Lower leg skin (tissue), 3 donors: ENCODE measurements around the gene ASIC2.

Experiments
- POLR2A ChIP-seq, 2 donors: fragments of 450-650 bp; IDR thresholded peaks; one replicate each; pipeline ENCODE4 v1.6.1; 2016 to 2017; ENCODE audit warnings: antibody characterized with exemption in 2 of 2, mild to moderate bottlenecking in 1 of 2, moderate library complexity in 1 of 2
- TF ChIP-seq, protein P1 (sequence below), 3 donors: fragments of 450-650 bp; IDR thresholded peaks; one replicate each; pipeline ENCODE4 v1.5.1; 2016; ENCODE audit warnings: antibody characterized with exemption in 3 of 3, mild to moderate bottlenecking in 3 of 3, moderate library complexity in 2 of 3

DNA sequence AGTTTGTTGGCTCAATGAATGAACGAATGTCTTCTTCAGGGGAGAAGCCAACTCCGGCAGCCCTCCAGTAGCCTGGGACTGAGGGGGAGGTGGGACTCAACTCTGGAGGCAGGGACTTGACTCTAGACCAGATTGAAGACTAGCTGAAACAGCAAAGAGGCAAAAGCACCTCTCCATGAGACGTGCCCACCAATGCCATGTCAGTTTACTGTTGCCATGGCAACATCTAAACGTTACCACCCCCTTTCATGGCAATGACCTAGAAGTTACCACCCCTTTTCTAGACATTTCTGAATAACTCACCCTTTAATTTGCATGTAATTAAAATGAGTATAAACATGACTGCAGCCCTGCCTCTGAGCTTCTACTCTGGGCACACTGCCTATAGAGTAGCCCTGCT, 91.8 kb downstream of the ASIC2 start:
- TF ChIP-seq, protein P1, sequence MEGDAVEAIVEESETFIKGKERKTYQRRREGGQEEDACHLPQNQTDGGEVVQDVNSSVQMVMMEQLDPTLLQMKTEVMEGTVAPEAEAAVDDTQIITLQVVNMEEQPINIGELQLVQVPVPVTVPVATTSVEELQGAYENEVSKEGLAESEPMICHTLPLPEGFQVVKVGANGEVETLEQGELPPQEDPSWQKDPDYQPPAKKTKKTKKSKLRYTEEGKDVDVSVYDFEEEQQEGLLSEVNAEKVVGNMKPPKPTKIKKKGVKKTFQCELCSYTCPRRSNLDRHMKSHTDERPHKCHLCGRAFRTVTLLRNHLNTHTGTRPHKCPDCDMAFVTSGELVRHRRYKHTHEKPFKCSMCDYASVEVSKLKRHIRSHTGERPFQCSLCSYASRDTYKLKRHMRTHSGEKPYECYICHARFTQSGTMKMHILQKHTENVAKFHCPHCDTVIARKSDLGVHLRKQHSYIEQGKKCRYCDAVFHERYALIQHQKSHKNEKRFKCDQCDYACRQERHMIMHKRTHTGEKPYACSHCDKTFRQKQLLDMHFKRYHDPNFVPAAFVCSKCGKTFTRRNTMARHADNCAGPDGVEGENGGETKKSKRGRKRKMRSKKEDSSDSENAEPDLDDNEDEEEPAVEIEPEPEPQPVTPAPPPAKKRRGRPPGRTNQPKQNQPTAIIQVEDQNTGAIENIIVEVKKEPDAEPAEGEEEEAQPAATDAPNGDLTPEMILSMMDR (IDR thresholded peaks at IDR 0.05) = no peak
- no peak for TF ChIP-seq POLR2A (IDR thresholded peaks at IDR 0.05)
